H7 (cell line): ENCODE results near the gene FAM184A. TPM values are rescaled to one million over a fixed set of nuclear protein-coding genes. Genes with fewer than 3 reads are reported as not detected.
A peak's percentile ranks its signal among the peaks of the same experiment; 100 is the strongest.
"Not testable (repeated sequence)": the region's sequence is repeated elsewhere in the genome, so short reads cannot be mapped to it uniquely, and the experiment has no call there.

Experiments
- DNase-seq: peaks from one replicate; pipeline ENCODE4 v3.0.0; 2012
- H3K27me3 ChIP-seq: 2 replicates; pipeline ENCODE4 v1.6.0; 2011; ENCODE audit warnings: mild to moderate bottlenecking, low read length; ENCODE audit not compliant: control insufficient read depth, insufficient read depth
- H3K36me3 ChIP-seq: replicated peaks from 2 replicates; pipeline ENCODE4 v1.5.1; 2011; ENCODE audit warnings: low read length; ENCODE audit not compliant: control insufficient read depth, insufficient read depth
- H3K4me3 ChIP-seq: 2 replicates; pipeline ENCODE4 v1.5.1; 2011; ENCODE audit warnings: low read depth, mild to moderate bottlenecking, control low read depth, low read length, moderate library complexity; ENCODE audit not compliant: insufficient read depth
- total RNA-seq: library from RNA; depleted of rRNA; stranded (reverse); fragments of >200 nt; shearing (Covaris generic); gene quantifications from 2 replicates; pipeline ENCODE4 v1.2.3, GENCODE V29; 2014

Gene FAM184A
- total RNA-seq, 1 experiment from 2014 or later, result 6.8 TPM

DNA sequence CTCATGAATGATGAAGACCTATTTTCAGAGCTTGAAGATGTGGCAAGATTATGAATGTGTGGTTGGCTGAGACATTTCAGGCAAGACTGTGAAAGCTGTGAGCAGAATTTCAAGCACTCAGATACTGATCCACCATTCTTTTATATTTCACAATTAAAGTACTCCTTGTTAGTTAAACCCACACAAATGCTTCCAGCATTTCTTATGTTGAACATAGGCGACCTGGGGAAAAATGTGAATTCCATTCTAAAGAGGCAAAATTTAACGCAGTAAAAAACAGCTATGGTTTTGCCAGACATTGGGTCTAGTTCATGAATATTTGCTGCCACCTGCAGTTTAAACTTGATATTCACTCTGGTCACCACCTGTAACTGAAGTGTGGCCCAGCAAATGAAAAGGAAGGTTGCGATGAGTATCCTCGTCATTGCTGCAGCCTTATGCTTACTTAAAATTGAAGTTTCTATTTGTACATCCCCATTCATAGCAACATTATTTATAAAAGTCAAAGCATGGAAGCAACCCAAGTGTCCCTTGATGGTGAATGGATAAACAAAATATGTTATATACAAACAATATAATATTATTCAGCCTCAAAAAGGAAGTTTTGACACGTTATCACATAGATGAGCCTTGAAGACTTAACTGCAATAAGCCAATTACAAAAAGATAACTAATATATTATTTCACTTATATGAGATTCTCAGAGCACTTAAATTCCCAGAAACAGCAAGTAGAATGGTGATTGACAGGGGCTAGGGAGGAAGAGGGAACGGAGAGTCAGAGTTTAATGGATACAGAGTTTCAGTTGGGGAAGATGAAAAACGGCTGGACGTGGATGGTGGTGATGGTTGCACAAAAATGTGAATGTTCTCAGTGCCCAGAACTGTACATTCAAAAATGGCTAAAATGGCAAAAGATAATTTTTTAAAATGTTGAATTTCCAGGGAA, 32.4 kb upstream of the FAM184A start:
- Histone ChIP-seq H3K36me3 (no peaks in the 10 kb centered on the region), H3K27me3 (no peaks in the 10 kb centered on the region), H3K4me3 (no peak overlapping the region)
- peak; percentile 32 for DNase-seq

DNA sequence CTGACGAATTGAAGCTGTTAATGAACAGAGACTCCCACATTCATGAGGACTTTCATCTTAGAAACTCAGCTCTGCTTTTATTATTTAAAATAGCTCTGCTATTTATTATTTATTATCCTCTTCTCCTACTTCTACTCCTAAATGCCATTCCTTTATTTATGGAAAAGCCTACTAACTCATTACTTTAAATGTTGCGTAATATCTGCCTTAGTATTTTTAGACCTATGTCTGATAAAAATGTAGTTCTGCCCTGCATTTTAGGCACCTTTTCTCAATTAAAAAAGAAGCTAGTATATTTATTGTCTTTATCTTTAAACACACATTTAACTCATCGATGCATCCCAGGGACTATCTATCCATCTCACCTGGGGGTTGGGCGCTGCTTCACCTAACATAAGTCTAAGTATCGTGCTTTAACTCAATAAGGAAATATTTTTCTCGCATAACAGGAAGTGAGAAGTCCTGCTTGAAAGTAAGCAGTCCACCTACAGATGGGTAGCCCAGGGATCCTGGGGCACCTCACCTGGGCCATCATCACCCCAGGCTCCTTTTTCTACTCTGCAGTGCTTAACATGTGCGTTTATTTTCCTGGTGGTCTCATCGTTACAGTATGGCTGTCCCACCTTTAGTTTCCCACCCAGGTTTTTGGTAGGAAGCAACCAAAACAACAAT, 31.3 kb upstream of the FAM184A start:
- H3K27me3 ChIP-seq, result no peaks in the 10 kb centered on the region
- DNase-seq, result no peak
- H3K4me3 ChIP-seq, result no peak overlapping the region
- no peaks in the 10 kb centered on the region for H3K36me3 ChIP-seq

DNA sequence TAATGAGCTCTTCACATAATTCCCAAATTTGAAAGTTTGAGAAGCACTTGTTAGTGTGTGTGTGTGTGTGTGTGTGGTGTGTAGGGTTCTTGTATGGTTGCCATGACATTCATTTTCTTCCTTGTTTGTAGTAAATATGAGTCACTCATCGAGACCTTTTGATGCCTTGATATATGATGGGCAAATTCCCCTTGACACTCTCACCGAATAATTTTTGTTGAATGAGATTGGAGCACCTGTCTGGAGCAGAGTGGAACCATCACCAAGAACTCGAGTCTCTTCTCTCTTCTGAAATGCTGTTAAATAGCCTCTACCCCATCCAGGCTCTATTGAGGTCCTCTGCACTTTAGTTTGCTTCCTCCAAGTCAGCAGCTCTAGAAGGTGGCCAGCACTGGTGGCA, 29.6 kb upstream of the FAM184A start:
- H3K27me3 ChIP-seq, result no peaks in the 10 kb centered on the region
- H3K36me3 ChIP-seq, result no peaks in the 10 kb centered on the region

DNA sequence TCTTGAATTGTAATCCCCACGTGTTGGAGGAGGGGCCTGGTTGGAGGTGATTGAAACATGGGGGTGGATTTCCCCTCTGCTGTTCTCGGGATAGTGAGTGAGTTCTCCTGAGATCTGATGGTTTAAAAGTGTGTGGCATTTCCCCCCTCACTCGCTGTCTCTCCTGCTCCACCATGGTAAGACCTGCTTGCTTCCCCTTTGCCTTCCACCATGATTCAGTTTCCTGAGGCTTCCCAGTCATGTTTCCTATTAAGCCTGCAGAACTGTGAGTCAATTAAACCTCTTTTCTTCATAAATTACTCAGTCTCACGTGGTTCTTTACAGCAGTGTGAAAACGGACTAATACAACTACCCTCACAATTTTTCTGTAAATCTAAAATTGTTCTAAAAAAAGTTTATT, 26.8 kb upstream of the FAM184A start:
- Histone ChIP-seq H3K4me3 (no peak overlapping the region), H3K27me3 (no peaks in the 10 kb centered on the region), H3K36me3 (no peaks in the 10 kb centered on the region)
- DNase-seq, result no peak

More for the DNA sequence above, 29.6 kb upstream of the FAM184A start:
- no peak overlapping the region for H3K4me3 ChIP-seq
- DNase-seq, result no peak

DNA sequence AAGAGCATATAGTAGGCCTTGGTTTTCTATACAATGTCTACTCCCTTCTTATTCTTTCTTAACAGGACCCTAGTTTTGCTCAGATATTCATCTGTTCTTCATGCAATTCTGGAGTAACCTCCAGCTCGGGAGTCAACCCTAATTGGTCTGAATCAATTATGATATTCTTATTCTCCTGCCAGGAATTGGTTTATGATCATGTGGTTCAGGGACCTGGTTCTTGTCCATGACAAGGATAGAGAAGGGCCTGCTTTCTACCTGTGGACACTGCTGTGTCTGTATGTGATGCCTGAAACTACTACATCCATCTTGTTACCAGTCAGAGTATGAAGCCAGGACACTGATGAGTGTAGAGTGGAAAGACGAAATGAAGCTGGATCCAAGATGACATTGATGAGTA, 24.4 kb upstream of the FAM184A start:
- Histone ChIP-seq H3K4me3 (no peak overlapping the region), H3K36me3 (no peaks in the 10 kb centered on the region), H3K27me3 (no peaks in the 10 kb centered on the region)
- no peak for DNase-seq

DNA sequence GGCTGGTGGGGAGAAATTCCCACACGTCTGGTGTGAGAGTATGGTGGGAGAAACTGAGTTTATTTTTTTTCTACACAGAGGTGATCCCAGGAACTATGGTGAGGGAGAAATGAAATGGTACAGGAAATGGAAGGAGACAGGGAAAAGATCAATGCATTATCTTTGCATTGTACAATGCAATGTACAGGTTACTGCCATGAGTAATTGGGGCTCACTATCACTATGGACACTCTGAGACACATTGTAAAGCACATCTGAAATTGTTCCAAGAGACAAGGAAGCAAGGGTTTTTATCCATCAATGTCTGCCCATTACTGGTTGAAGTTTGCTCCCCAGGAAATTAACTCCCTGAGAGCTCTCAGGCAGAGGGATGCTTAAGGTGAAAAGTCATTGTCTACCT, 21.7 kb upstream of the FAM184A start:
- DNase-seq, result no peak
- Histone ChIP-seq H3K4me3 (no peak overlapping the region), H3K36me3 (no peaks in the 10 kb centered on the region), H3K27me3 (no peaks in the 10 kb centered on the region)

DNA sequence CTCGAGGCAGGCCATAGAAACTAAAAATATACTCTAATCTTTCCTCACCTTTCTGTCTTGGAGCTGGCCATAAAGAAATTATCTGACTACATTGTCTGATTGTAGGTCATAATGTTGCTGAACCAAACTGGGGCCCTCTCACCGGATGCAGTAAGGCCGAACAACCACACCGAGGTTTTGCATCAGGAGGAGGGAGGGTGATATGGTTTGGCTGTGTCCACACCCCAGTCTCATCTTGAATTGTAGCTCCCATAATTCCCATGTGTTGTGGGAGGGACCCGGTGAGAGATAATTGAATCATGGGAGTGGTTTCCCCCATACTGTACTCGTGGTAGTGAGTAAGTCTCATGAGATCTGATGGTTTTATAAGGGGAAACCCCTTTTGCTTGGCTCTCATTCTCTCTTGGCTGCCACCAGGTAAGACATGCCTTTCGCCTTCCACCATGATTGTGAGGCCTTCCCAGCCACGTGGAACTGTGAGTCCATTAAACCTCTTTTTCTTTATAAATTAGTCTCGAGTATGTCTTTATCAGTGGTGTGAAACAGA, 19.4 kb upstream of the FAM184A start:
- H3K36me3 ChIP-seq, H3K4me3 ChIP-seq, DNase-seq, H3K27me3 ChIP-seq: not testable (repeated sequence)

DNA sequence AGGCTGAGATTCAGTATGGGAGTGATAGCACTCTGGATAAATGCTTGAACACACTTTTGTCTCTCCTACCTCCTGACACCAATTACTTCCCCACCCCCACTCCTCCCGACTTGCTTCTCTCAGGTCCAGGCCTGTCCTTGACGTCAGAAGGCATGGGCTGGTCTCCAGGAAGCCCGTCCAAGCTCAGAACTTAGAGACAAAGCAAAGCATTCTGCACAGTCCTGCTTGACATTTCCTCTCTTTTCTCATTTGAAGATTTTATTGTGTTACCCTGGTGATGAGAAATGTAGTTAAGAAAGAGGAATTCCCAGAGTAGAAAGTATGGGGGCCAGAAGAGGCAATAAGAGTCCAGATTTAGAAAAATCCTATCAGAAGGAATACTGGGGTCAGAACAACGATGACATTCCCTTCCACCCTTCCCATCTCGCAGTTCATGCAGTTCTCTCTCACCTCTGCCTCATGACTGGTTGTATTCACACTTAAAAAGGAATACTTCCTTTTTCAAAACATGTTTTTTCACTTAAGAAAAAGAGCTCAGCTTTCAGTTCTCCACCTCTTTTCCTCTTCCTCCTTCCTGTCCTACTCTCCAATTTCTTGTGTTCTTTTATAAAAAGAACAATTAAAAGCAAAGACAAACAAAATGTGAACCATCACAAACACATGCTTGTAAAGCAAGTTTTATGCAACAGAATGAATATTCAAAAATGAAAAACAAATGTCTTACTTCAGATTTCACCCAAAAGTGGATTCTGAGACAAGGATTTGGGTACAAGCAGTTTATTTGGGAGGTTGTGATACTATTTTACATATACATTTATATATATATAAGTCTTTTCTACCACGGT, 18.5 kb upstream of the FAM184A start:
- DNase-seq, result no peak
- no peaks in the 10 kb centered on the region for H3K27me3 ChIP-seq
- no peaks in the 10 kb centered on the region for H3K36me3 ChIP-seq
- no peak overlapping the region for H3K4me3 ChIP-seq

DNA sequence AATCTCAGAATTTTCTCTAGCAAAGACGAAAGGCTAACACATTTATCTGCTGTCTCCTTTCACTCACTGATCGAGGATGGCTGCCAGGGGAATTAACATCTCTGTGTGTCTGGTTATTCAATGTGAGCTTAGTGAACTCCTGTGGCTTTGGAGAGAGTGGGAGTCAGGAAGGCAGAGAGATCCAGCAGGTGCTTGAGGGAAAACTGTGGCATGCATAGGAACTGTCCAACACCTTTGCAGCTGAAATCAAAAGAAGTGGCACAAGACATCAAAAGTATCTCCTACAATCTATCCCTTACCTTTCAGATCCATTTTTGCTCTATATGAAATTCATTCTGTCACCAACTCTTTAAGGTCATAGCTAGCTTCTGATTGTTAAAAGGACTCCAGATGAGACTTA, 11.8 kb upstream of the FAM184A start:
- Histone ChIP-seq H3K36me3 (no peaks in the 10 kb centered on the region), H3K27me3 (no peaks in the 10 kb centered on the region), H3K4me3 (no peak overlapping the region)
- DNase-seq, result peak; percentile 51

DNA sequence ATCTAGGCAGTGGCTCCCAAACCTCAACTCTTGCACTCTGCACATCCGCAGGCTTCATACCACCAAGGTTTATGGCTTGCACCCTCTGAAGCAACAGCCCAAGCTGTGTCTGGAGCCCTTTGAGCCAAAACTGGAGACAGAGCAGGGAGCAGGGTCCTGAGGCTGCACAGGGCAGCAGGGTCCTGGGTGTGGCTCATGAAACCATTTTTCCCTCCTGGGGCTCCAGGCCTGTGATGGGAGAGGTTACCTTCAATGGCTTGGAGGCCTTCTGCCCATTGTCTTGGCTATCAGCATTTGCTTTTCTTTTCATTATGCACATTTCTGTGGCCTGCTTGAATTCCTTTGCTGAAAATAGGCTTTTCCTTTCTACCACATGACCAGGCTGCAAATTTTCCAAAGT, 6.3 kb upstream of the FAM184A start:
- H3K27me3 ChIP-seq, result peaks cover 4% of the 10 kb centered on the region
- DNase-seq, result no peak
- no peak overlapping the region for H3K4me3 ChIP-seq
- no peaks in the 10 kb centered on the region for H3K36me3 ChIP-seq

DNA sequence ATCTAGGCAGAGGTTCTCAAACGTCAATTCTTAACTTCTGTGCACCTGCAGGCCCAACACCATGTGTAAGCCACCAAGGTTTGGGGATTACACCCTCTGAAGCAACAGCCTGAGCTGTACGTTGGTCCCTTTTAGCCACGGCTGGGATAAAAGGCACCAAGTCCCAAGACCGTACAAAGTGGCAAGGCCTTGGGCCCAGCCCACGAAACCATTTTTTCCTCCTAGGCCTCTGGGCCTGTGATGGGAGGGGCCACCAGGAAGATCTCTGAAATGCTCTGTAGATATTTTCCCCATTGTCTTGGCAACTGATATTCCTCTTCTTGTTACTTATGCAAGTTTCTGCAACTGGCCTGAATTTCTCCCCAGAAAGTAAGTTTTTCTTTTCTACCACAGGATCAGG, 4.5 kb upstream of the FAM184A start:
- peaks cover 19% of the 10 kb centered on the region for H3K27me3 ChIP-seq
- no peak for DNase-seq
- H3K36me3 ChIP-seq, result no peaks in the 10 kb centered on the region
- no peak overlapping the region for H3K4me3 ChIP-seq

DNA sequence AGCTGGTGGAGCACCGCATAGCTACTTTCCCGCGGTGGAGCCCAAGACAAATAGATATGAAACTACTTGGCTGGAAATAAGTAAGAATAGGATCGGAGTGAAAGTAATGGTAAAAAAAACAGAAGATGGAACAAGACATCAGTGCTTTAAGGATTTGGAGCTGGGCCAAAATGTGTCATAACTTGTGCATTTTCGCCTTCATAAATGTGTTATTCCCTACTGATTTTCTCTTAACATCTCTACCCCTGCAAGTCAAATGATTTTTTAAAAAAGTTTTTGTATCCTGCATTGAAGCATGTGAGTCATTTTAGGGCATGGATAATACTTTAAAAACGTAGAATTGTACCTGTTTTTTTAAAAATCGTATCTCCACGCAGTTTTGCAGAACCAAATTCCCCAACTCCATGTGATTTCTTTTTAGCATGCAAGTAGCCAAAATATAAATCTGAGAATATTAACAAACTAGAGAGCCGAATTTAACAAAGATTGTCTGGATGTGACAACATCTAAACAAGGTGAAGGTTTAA, 882 bp upstream of the FAM184A start:
- DNase-seq, result no peak
- H3K4me3 ChIP-seq, result peak overlapping the region; percentile 62

DNA sequence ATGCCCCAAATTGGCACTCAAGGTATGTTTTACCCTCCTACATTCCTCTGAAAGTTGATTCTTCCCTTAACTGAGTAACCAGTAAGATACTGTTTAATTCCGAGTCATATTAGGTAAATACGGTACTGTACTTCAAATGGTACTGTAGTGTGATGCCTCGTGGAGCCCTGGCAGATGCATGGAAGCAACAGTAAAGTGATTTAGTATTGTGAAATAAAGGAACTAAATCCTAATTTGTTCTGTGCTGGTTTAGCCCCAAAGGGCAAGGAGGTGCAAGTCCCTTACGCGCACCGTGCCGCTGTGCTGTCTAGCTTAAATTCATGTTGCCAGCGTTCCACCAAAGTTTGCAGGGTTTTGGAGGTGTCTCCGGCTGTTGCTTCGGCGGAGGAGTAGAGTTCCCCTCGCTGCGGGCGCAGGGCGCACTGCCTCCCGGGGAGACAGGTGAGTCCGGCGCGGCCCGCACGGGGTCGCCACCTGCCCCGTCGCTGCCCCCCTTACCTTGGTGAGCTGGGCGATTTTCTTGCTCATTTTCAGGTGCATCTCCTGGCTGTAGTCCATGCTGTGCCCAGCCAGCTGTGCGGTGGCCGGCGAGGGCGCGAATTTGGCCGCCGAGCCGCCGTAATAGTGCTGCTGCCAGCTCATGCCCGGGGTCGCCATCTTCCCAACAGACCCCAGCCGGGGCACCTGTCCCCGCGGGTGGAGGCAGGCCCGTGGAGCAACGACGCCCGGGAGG, 655 bp downstream of the FAM184A start:
- Histone ChIP-seq H3K27me3 (peaks cover 30% of the 10 kb centered on the region), H3K4me3 (peak overlapping the region; percentile 62), H3K36me3 (no peaks in the 10 kb centered on the region)
- peak; percentile 80 for DNase-seq

More for the DNA sequence above, 882 bp upstream of the FAM184A start:
- Histone ChIP-seq H3K36me3 (no peaks in the 10 kb centered on the region), H3K27me3 (peaks cover 30% of the 10 kb centered on the region)

DNA sequence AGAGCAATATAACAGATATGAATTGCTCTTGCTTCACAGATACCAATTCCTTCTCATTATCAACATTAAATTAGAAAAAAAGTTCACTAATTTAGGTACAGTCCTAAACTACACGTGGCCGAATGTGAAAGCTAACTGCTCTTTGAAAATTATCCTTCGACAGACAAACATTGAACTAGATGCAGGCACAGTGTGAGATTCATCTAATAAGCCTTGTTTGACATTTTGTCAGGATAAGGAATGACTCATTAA, 1.1 kb downstream of the FAM184A start:
- Histone ChIP-seq H3K36me3 (no peaks in the 10 kb centered on the region), H3K4me3 (peak overlapping the region; percentile 62; the same call in 1 of the 2 replicates), H3K27me3 (peaks cover 30% of the 10 kb centered on the region)
- DNase-seq, result no peak
